Bone marrow (tissue), 2 donors: Measurements from ENCODE around the gene C1QTNF1.
A peak's percentile ranks its signal among the peaks of the same experiment; 100 is the strongest.

ENCODE experiments used
- DNase-seq, 2 donors: peaks; one replicate each; lab custom pipeline; 2025; lab: John Stamatoyannopoulos, UW

C1QTNF1 gene

GRCh38 chr17:79023886-79024771, at the start of gene C1QTNF1:
Gene C1QTNF1, plus strand, starts transcription at chr17:79024169. Its CDS starts 19,800 bp downstream, at chr17:79043969.
- no peak for DNase-seq

GRCh38 chr17:78974635-78975591, 49.1 kb upstream of the C1QTNF1 start:
- DNase-seq: no peak

GRCh38 chr17:78976907-78977680, 46.9 kb upstream of the C1QTNF1 start:
- DNase-seq: no peak

GRCh38 chr17:78977681-78977943, 46.4 kb upstream of the C1QTNF1 start:
- DNase-seq: no peak

- no peak for DNase-seq
Measured at GRCh38 chr17:78977997-78978973, 45.7 kb upstream of the C1QTNF1 start.

- DNase-seq: no peak
Measured at GRCh38 chr17:78979780-78980623, 44.0 kb upstream of the C1QTNF1 start, which contains the start of gene LGALS3BP. Gene LGALS3BP, minus strand, starts transcription at chr17:78979923. Its CDS starts 2,732 bp downstream, at chr17:78977191.

GRCh38 chr17:78980624-78980972, 43.4 kb upstream of the C1QTNF1 start:
- no peak for DNase-seq

GRCh38 chr17:78981010-78981888, 42.7 kb upstream of the C1QTNF1 start:
- no peak for DNase-seq

GRCh38 chr17:78985395-78985794, 38.6 kb upstream of the C1QTNF1 start:
- no peak for DNase-seq

GRCh38 chr17:78986048-78986648, 37.8 kb upstream of the C1QTNF1 start:
- peak in 1 of 2 donors; percentile 65 for DNase-seq

- no peak for DNase-seq
Measured at GRCh38 chr17:78986649-78987328, 37.2 kb upstream of the C1QTNF1 start.

GRCh38 chr17:78988152-78988551, 35.8 kb upstream of the C1QTNF1 start:
- no peak for DNase-seq

- no peak for DNase-seq
Measured at GRCh38 chr17:78990349-78991016, 33.5 kb upstream of the C1QTNF1 start.

GRCh38 chr17:78991017-78991738, 32.8 kb upstream of the C1QTNF1 start:
- DNase-seq: no peak

- DNase-seq: no peak
Measured at GRCh38 chr17:78991906-78992532, 31.9 kb upstream of the C1QTNF1 start.

- DNase-seq: no peak
Measured at GRCh38 chr17:78992542-78993212, 31.3 kb upstream of the C1QTNF1 start.
